Amniotic epithelial cell (primary cell): ENCODE results near the gene ACOT12.
"Not testable (repeated sequence)": the region's sequence is repeated elsewhere in the genome, so short reads cannot be mapped to it uniquely, and the experiment has no call there.

Experiments used
- DNase-seq: peaks from one replicate; pipeline ENCODE4 v3.0.0-alpha.2; 2010; ENCODE audit warnings: low read depth

ACOT12 gene

GRCh38 chr5:81393783-81394718 is at the start of gene ACOT12:
ACOT12 (minus strand) TSS chr5:81394134; CDS start chr5:81394114, 20 bp downstream.
- peak; percentile 16 for DNase-seq

GRCh38 chr5:81435023-81435422 is 41.1 kb upstream of the ACOT12 start:
- DNase-seq = no peak

GRCh38 chr5:81429985-81430384 is 36.1 kb upstream of the ACOT12 start:
- no peak for DNase-seq

- DNase-seq = no peak
Observed at GRCh38 chr5:81429363-81429762, 35.4 kb upstream of the ACOT12 start.

- peak; percentile 27 for DNase-seq
Observed at GRCh38 chr5:81428861-81429260, 34.9 kb upstream of the ACOT12 start.

GRCh38 chr5:81428446-81428845 is 34.5 kb upstream of the ACOT12 start:
- peak; percentile 54 for DNase-seq

- DNase-seq = peak; percentile 10
Observed at GRCh38 chr5:81427566-81427965, 33.6 kb upstream of the ACOT12 start.

- DNase-seq = no peak
Observed at GRCh38 chr5:81426359-81427030, 32.6 kb upstream of the ACOT12 start.

GRCh38 chr5:81425569-81425968 is 31.6 kb upstream of the ACOT12 start:
- peak; percentile 54 for DNase-seq

GRCh38 chr5:81424728-81425127 is 30.8 kb upstream of the ACOT12 start:
- DNase-seq = peak; percentile 46

- peak; percentile 89 for DNase-seq
Observed at GRCh38 chr5:81422671-81423070, 28.7 kb upstream of the ACOT12 start.

- DNase-seq = peak; percentile 89
Observed at GRCh38 chr5:81420039-81420667, 26.2 kb upstream of the ACOT12 start.

- no peak for DNase-seq
Observed at GRCh38 chr5:81418606-81419005, 24.7 kb upstream of the ACOT12 start.

- DNase-seq = peak; percentile 43
Observed at GRCh38 chr5:81417052-81417451, 23.1 kb upstream of the ACOT12 start.

- peak; percentile 40 for DNase-seq
Observed at GRCh38 chr5:81409896-81410295, 16.0 kb upstream of the ACOT12 start.

- DNase-seq = no peak
Observed at GRCh38 chr5:81409361-81409760, 15.4 kb upstream of the ACOT12 start.

- no peak for DNase-seq
Observed at GRCh38 chr5:81408496-81408895, 14.6 kb upstream of the ACOT12 start.

GRCh38 chr5:81407811-81408210 is 13.9 kb upstream of the ACOT12 start:
- not testable (repeated sequence) for DNase-seq

- no peak for DNase-seq
Observed at GRCh38 chr5:81405126-81405891, 11.4 kb upstream of the ACOT12 start.

- no peak for DNase-seq
Observed at GRCh38 chr5:81402192-81402930, 8.4 kb upstream of the ACOT12 start.

- DNase-seq = no peak
Observed at GRCh38 chr5:81401266-81401665, 7.3 kb upstream of the ACOT12 start.
